ENCODE data around the gene MAGI2.

GRCh38 chr7:78006063-78006755 is 1447.3 kb downstream of the MAGI2 start:
- TF ChIP-seq EZH2 (IDR thresholded peaks at IDR 0.05; ENCODE audit: insufficient read depth, poor library complexity, severe bottlenecking) = no peak
- no peak for TF ChIP-seq EZH2phosphoT487 (IDR thresholded peaks at IDR 0.05; ENCODE audit: insufficient read depth, low read depth)
